CD4-positive, CD25-positive, alpha-beta regulatory T cell (primary cell): Measurements from ENCODE around the gene C16orf92. TPM values are rescaled to one million over a fixed set of nuclear protein-coding genes. Genes with fewer than 3 reads are reported as not detected.

Experiments used
- ATAC-seq, 2 donors: fragments of 150-1000 bp; cut with Tn5 transposase; one replicate each; pipeline ENCODE4 v1.10.0; 2021; ENCODE audit warnings: low read depth in 2 of 2, moderate number of reproducible peaks in 2 of 2, moderate library complexity in 1 of 2
- DNase-seq, 3 donors: peaks; one replicate each; pipeline versions ENCODE4 v3.0.0 to v3.0.0-alpha.2; 2012 to 2022; ENCODE audit warnings: mixed read lengths in 1 of 3
- H3K27ac ChIP-seq: one replicate; pipeline ENCODE4 v1.7.0; 2013; ENCODE audit warnings: mild to moderate bottlenecking, low read length; ENCODE audit not compliant: insufficient read depth, poor library complexity, severe bottlenecking
- H3K27me3 ChIP-seq: one replicate; pipeline ENCODE4 v1.7.0; 2013; ENCODE audit warnings: low read length; ENCODE audit not compliant: control insufficient read depth, insufficient read depth
- H3K36me3 ChIP-seq: one replicate; pipeline ENCODE4 v1.7.0; 2013; ENCODE audit warnings: mild to moderate bottlenecking, low read length, moderate library complexity; ENCODE audit not compliant: control insufficient read depth, insufficient read depth
- H3K4me1 ChIP-seq: 2 replicates; pipeline ENCODE4 v1.7.0; 2013; ENCODE audit warnings: mild to moderate bottlenecking, low read length; ENCODE audit not compliant: insufficient read depth, control insufficient read depth, poor library complexity, severe bottlenecking
- H3K4me3 ChIP-seq: one replicate; pipeline ENCODE4 v1.7.0; 2013; ENCODE audit warnings: low read depth, mild to moderate bottlenecking, low read length, moderate library complexity
- H3K9me3 ChIP-seq, 2 experiments: 1 replicate in 1 of 2; 2 replicates in 1 of 2; pipeline ENCODE4 v1.7.0; 2013; ENCODE audit warnings: low read length in 2 of 2, mild to moderate bottlenecking in 1 of 2, moderate library complexity in 1 of 2; ENCODE audit not compliant: control insufficient read depth in 2 of 2
- H3K27ac Mint-ChIP-seq, 3 donors: one replicate each; pipeline ENCODE4 v1.8.0; 2020 to 2022; ENCODE audit warnings: mild to moderate bottlenecking in 3 of 3, mixed read lengths in 3 of 3, moderate library complexity in 2 of 3
- H3K27me3 Mint-ChIP-seq: one replicate; pipeline ENCODE4 v1.8.0; 2022; ENCODE audit warnings: mild to moderate bottlenecking, mixed read lengths
- H3K36me3 Mint-ChIP-seq: one replicate; pipeline ENCODE4 v1.8.0; 2020; ENCODE audit warnings: mixed read lengths
- H3K4me1 Mint-ChIP-seq, 4 donors: one replicate each; pipeline ENCODE4 v1.8.0; 2020 to 2022; ENCODE audit warnings: mixed read lengths in 4 of 4, mild to moderate bottlenecking in 1 of 4
- H3K4me3 Mint-ChIP-seq, 4 donors: one replicate each; pipeline ENCODE4 v1.8.0; 2020 to 2022; ENCODE audit warnings: mild to moderate bottlenecking in 4 of 4, mixed read lengths in 4 of 4, moderate library complexity in 3 of 4
- H3K9me3 Mint-ChIP-seq, 7 donors: one replicate each; pipeline ENCODE4 v1.8.0; 2020 to 2022; ENCODE audit warnings: mixed read lengths in 7 of 7, mild to moderate bottlenecking in 3 of 7, moderate library complexity in 2 of 7
- polyA plus RNA-seq, 4 donors: library from polyadenylated mRNA; unstranded; fragments of 300-500 nt; fragmentation: Illumina TruSeq; gene quantifications; one replicate each; pipeline ENCODE4 v1.2.3, GENCODE V29; 2021
- total RNA-seq: library from RNA; stranded (reverse); gene quantifications from one replicate; pipeline ENCODE4 v1.2.3, GENCODE V29; 2022

C16orf92 gene
- total and polyA plus RNA-seq, 5 donors from 2014 or later = not detected

GRCh38 chr16:30063893-30064728 is 41.1 kb downstream of the C16orf92 start:
- Mint-ChIP-seq H3K27ac (peak overlapping the region; percentile 96 to 99 (median 99)), H3K36me3 (peaks cover 7% of the 10 kb centered on the region), H3K4me1 (peaks cover 7 to 37% (median 19%) of the 10 kb centered on the region in 4 donors), H3K4me3 (peak overlapping the region; percentile 96 to 100 (median 100)), H3K27me3 (peaks cover 8% of the 10 kb centered on the region), H3K9me3 (no peaks in the 10 kb centered on the region)
- peak overlapping the region; percentile 93 for H3K27ac ChIP-seq
- no peaks in the 10 kb centered on the region for H3K27me3 ChIP-seq
- H3K4me3 ChIP-seq = peak overlapping the region; percentile 88
- peaks cover 19% of the 10 kb centered on the region for H3K36me3 ChIP-seq
- H3K4me1 ChIP-seq = peaks cover 41% of the 10 kb centered on the region
- H3K9me3 ChIP-seq = no peaks in the 10 kb centered on the region
- DNase-seq = peak; percentile 47 to 87 (median 75)
- ATAC-seq = peak; percentile 25 to 30

DNA sequence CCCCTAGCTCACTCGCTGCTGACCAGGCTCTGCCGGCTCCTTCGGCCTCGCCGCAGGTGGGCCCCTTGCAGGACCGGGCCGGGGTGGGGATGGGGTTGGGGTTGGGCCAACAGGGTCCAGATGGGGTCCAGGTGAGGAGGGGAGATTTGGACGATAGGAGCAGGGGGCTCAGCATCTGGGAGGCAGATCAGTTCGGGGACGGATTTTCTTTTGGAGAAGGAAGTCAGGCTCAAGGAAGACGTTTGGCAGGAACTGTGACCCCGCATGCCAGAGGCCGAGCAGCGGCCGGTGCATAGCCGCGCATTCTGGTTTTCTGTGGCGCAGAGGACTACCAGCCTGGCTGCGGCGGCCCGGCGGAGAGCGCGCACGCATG is 41.7 kb downstream of the C16orf92 start:
- Histone ChIP-seq H3K4me1 (peaks cover 47% of the 10 kb centered on the region), H3K4me3 (peak overlapping the region; percentile 88), H3K36me3 (peaks cover 25% of the 10 kb centered on the region), H3K27ac (peak overlapping the region; percentile 93), H3K27me3 (no peaks in the 10 kb centered on the region), H3K9me3 (no peaks in the 10 kb centered on the region)
- no peaks in the 10 kb centered on the region for H3K9me3 Mint-ChIP-seq
- H3K4me3 Mint-ChIP-seq = peak overlapping the region; percentile 96 to 100 (median 100)
- peaks cover 8% of the 10 kb centered on the region for H3K27me3 Mint-ChIP-seq
- DNase-seq = no peak
- peaks cover 10% of the 10 kb centered on the region for H3K36me3 Mint-ChIP-seq
- peak overlapping the region; percentile 96 to 99 (median 99) for H3K27ac Mint-ChIP-seq
- no peak for ATAC-seq
- H3K4me1 Mint-ChIP-seq = peaks cover 7 to 43% (median 22%) of the 10 kb centered on the region in 4 donors

GRCh38 chr16:30065102-30065942 is 42.3 kb downstream of the C16orf92 start, which contains the start of gene ALDOA:
Gene ALDOA, plus strand, starts transcription at chr16:30065760. Its CDS starts 1,138 bp downstream, at chr16:30066898.
- Histone ChIP-seq H3K9me3 (no peaks in the 10 kb centered on the region), H3K27me3 (no peaks in the 10 kb centered on the region), H3K4me3 (peak within 1 kb of the TSS; percentile 88), H3K4me1 (peaks cover 53% of the 10 kb centered on the region), H3K27ac (peak within 1 kb of the TSS; percentile 93), H3K36me3 (peaks cover 31% of the 10 kb centered on the region)
- Mint-ChIP-seq H3K27me3 (peaks cover 8% of the 10 kb centered on the region), H3K9me3 (no peaks in the 10 kb centered on the region), H3K36me3 (peaks cover 13% of the 10 kb centered on the region), H3K4me3 (peak within 1 kb of the TSS; percentile 96 to 100 (median 100)), H3K27ac (peak within 1 kb of the TSS; percentile 95 to 99 (median 96)), H3K4me1 (peaks cover 8 to 46% (median 23%) of the 10 kb centered on the region in 4 donors)
- DNase-seq = peak; percentile 91 to 99 (median 94)
- peak; percentile 86 to 89 for ATAC-seq

- Histone ChIP-seq H3K36me3 (peaks cover 39% of the 10 kb centered on the region), H3K27me3 (no peaks in the 10 kb centered on the region), H3K9me3 (no peaks in the 10 kb centered on the region), H3K4me1 (peaks cover 53% of the 10 kb centered on the region), H3K27ac (peak overlapping the region; percentile 93), H3K4me3 (peak overlapping the region; percentile 82)
- ATAC-seq = no peak
- Mint-ChIP-seq H3K27ac (peak overlapping the region; percentile 95 to 96 (median 95)), H3K4me1 (peaks cover 8 to 48% (median 24%) of the 10 kb centered on the region in 4 donors), H3K36me3 (peaks cover 16% of the 10 kb centered on the region), H3K9me3 (no peaks in the 10 kb centered on the region), H3K4me3 (peak overlapping the region; percentile 96 to 100 (median 100)), H3K27me3 (peaks cover 8% of the 10 kb centered on the region)
- DNase-seq = no peak
Measured at GRCh38 chr16:30065943-30066760, 43.2 kb downstream of the C16orf92 start.

DNA sequence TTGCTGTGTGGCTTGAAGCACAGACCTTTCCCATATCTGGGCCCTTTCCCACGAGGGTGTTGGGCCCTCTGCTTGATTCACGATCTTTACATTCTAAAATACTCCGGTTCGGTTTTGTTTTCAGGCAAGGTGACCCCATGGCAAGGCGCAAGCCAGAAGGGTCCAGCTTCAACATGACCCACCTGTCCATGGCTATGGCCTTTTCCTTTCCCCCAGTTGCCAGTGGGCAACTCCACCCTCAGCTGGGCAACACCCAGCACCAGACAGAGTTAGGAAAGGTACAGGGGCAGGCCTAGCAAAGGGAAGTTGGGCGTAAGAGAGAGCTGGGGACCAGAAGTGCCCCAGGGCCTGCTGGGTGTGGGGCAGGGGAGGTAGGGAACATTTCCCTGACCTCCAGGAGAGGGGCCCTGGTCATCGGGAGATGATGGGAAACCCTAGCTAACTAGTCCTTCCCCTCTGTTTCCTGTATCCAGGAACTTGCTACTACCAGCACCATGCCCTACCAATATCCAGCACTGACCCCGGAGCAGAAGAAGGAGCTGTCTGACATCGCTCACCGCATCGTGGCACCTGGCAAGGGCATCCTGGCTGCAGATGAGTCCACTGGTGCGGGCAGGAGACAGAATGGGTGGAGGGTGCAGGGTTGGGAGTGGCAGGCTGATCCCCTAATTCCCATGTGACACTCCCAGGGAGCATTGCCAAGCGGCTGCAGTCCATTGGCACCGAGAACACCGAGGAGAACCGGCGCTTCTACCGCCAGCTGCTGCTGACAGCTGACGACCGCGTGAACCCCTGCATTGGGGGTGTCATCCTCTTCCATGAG is 44.0 kb downstream of the C16orf92 start:
- no peak for ATAC-seq
- H3K36me3 ChIP-seq = peaks cover 44% of the 10 kb centered on the region
- peaks cover 17% of the 10 kb centered on the region for H3K36me3 Mint-ChIP-seq

GRCh38 chr16:30067584-30067916 is 44.6 kb downstream of the C16orf92 start:
- Mint-ChIP-seq H3K4me1 (peaks cover 8 to 54% (median 27%) of the 10 kb centered on the region in 4 donors), H3K27ac (peak overlapping the region in 2 of 3 donors; percentile 95 to 96), H3K27me3 (peaks cover 8% of the 10 kb centered on the region), H3K36me3 (peaks cover 20% of the 10 kb centered on the region), H3K9me3 (no peaks in the 10 kb centered on the region), H3K4me3 (peak overlapping the region; percentile 70 to 100 (median 98))
- Histone ChIP-seq H3K27me3 (no peaks in the 10 kb centered on the region), H3K4me1 (peaks cover 53% of the 10 kb centered on the region), H3K4me3 (peak overlapping the region; percentile 60), H3K27ac (peak overlapping the region; percentile 93), H3K36me3 (peaks cover 44% of the 10 kb centered on the region), H3K9me3 (no peaks in the 10 kb centered on the region)
- no peak for DNase-seq
- ATAC-seq = no peak

More for the DNA sequence above, 44.0 kb downstream of the C16orf92 start:
- Mint-ChIP-seq H3K4me3 (peak overlapping the region; percentile 96 to 100 (median 100)), H3K27me3 (peaks cover 8% of the 10 kb centered on the region), H3K4me1 (peaks cover 8 to 52% (median 24%) of the 10 kb centered on the region in 4 donors), H3K27ac (peak overlapping the region; percentile 95 to 96 (median 95)), H3K9me3 (no peaks in the 10 kb centered on the region)
- H3K27me3 ChIP-seq = no peaks in the 10 kb centered on the region
- H3K4me3 ChIP-seq = peak overlapping the region; percentile 82
- H3K27ac ChIP-seq = peak overlapping the region; percentile 93
- no peak for DNase-seq
- H3K4me1 ChIP-seq = peaks cover 53% of the 10 kb centered on the region
- no peaks in the 10 kb centered on the region for H3K9me3 ChIP-seq
